OCI-M2 (cell line): ENCODE measurements around the gene SUCNR1.
A peak's percentile ranks its signal among the peaks of the same experiment; 100 is the strongest.
"Not testable (repeated sequence)": the region's sequence is repeated elsewhere in the genome, so short reads cannot be mapped to it uniquely, and the experiment has no call there.

Source experiments
- DNase-seq: peaks from one replicate; lab custom pipeline; 2025; ENCODE audit not compliant: unreplicated experiment; lab: John Stamatoyannopoulos, UW

Gene SUCNR1, protein sequence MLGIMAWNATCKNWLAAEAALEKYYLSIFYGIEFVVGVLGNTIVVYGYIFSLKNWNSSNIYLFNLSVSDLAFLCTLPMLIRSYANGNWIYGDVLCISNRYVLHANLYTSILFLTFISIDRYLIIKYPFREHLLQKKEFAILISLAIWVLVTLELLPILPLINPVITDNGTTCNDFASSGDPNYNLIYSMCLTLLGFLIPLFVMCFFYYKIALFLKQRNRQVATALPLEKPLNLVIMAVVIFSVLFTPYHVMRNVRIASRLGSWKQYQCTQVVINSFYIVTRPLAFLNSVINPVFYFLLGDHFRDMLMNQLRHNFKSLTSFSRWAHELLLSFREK

DNA sequence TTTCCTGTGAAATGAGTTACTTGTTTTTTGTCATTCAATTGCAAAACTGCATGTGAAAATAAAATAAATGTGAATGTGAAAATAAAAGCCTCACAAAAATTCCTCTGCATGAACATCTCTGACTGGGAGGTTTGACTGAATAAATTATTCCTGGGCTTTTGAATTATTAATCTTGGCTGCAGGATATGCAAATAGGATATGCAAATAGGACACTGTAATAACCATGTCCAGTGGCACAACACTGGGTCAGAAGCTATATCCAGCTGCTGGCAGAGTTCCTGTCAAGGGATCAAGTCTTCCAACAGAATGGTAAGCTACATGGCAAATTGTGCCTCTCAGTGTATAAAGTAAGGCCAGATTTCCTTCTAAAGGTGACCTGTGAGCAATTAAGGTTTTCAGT lies at the start of gene SUCNR1:
Gene SUCNR1, plus strand, starts transcription at position 246 of the 400 bp plus-strand sequence. CDS start 6,250 bp downstream, outside the sequence.
- DNase-seq = no peak

DNA sequence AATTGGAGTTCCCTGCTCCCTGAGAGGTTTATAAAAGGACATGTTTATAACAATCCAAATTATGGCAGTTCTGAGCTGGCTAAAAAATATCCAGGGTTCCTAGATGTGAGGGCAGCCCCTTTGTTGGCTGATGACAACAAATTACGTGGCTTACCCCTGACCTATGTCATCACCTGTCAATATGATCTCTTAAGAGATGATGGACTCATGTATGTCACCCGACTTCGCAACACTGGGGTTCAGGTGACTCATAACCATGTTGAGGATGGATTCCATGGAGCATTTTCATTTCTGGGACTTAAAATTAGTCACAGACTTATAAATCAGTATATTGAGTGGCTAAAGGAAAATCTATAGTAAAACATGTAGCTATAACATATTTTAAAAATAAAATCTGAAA lies 45.6 kb upstream of the SUCNR1 start:
- no peak for DNase-seq

DNA sequence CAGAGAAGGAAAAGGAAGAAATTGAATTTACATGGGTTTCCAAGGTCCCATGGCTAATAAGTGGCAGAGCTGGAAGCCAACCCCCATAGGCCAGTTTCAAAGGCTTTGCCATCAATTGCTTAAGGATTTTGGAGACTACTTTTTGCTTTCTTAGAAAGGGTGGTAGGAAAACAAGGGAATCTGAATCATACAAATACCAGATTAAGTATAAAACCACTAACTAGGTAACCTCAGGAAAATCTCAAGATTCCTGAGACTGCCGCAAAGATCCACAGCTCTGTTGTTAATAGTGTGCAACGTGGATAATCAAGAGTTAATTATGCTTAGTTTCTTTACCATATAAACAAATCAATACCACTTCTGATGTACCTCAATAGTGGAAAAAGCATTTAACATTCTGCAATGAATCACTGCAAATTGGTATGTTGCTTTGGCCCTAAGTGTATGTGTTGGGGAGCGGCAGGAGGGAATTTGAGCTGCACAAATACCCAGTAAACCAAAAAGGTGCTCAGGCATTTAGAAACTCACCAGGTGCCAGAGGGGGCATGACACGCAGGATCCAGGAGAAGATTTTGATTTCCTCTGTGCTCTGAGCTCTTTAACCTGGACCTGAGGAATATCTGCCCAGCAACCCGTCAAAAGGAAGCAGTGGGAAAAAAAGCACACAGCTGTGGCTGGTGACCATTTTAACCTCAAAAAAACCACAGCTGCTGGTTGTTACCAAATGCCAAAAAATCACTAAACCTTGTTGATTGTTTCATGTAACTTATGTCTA lies 37.5 kb upstream of the SUCNR1 start:
- DNase-seq = no peak

DNA sequence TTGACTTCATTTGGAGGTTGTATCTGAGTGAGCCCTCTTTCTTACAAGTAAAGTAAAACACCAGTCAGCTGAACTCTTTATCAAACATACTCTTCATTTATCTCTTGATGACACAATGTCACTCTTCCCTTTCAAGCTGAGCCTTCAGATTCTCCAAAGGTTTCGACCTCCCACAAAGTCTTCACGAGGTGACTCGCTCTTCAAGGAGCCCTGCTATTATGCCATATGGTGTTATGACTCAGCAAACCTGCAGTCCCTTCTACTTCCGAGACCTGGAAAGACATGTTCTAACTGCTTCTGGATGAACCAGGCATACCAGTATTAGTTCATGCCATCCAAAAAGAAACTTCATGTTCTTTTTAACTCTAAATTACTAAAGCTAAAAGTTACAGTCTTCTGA lies 36.4 kb upstream of the SUCNR1 start:
- peak; percentile 25 for DNase-seq

DNA sequence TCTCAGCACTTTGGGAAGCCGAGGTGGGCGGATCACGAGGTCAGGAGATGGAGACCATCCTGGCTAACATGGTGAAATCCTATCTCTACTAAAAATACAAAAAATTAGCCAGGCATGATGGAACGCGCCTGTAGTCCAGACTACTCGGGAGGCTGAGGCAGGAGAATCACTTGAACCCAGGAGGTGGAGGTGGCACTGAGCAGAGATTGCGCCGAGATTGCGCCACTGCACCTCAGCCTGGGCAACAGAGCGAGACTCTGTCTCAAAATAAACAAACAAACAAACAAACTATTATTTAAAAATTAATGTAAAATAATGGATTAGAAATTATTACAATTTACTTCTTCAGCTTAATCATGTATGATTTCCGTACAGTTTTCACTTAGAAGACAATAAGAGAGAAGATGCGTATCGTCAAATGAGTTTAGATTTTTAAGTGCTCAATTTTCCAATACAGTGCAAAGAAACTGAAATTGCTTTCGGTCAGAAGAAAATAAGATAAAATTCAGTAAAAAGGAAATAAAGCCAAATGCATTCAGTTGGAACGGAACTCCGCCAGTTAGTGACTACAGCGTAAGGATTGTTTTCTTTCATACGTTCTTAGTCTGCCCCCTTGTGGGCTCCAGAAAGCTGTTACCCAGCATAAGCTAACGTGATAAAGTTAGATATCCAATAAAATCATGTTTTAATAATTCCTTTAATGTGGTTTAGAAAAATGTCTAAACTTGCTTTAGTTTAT lies 34.7 kb upstream of the SUCNR1 start:
- DNase-seq = peak; percentile 20

DNA sequence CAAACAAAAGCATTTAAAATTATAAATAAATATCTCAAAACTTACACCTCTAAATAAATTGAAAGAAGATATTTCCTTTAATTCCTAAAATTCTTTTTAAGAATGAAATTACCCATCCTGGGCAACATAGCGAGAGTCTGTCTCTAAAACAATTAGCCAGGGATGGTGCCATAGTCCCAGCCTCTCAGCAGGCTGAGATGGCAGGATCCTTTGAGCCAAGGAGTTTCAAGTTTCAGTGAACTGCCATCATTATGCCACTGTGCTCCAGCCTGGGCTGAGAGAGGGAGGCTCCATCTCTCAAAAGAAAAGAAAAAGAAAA lies 34.2 kb upstream of the SUCNR1 start:
- no peak for DNase-seq

DNA sequence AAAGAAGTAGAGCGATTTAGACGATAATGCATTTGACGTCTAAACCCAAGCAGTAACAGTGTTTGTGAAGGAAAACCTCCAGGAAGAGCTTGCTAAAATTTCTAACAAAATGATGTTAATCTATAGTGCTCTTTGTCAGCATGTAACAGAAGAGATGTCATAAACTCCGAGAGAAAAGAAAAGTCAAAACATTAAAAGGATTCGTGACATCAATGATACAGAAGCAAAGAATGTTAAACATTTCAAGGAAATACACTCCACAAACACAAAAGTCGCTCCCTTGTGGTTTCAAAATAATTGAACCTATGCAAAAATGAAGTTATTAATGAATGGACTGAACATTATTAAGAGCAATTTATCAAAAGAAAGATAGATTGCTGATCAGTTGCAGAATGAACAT lies 31.6 kb upstream of the SUCNR1 start:
- DNase-seq = no peak

DNA sequence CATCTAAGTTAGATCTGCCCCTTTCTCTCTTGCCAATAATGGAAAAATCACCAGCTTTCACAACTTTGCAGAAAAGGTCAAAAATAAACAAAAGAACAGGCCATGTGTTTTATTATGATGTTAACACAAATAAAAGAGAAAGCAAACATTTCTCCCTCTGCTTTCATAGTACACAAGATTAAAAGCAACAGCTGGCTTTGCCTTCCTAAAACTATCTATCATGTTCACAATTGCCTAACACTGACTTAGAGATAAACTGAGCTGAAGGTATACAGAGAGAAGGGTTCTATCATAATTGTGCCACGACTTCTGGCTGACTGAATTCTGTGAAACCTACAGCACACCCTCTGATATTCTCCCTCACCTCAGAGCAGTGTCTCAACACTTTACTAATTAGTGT lies 30.2 kb upstream of the SUCNR1 start:
- DNase-seq = no peak

DNA sequence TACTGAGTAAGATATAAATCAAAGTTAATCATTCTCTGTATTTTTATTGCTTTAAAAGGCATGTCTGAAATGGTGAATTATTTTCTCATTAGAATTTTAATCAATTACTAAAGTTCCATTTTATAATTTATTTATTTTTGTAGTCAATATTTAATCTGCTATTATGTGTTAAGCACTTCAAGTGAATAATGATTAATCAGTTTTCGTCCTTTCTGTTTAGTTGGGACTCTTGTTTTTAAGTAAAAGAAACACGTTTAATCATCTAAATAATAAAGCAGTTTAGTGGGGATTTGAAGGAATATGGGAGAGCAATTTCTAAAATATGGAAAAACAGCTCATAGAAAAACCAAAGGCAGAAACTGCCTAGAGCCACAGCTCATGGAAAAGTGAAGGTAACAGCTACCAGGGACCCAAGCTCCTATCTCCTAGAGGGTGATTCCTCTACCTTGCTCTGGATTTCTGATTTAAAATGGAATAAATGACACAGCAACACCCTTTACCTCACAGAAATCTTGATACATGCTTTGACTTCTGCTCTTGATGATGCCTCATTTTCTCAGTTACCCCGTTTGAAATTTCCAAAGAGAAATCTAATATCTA lies 28.0 kb upstream of the SUCNR1 start:
- no peak for DNase-seq

DNA sequence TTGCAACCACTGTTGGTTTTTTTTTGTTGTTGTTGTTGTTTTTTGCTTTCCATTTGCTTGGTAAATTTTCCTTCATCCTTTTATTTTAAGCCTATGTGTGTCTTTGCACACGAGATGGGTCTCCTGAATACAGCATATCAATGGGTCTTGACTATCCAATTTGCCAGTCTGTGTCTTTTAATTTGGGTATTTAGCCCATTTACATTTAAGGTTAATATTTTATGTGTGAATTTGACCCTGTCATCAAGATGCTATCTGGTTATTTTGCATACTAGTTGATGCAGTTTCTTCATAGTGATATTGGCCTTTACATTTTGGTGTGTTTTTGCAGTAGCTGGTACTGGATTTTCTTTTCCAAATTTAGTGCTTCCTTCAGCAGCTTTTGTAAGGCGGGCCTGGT lies 23.4 kb upstream of the SUCNR1 start:
- DNase-seq = not testable (repeated sequence)

DNA sequence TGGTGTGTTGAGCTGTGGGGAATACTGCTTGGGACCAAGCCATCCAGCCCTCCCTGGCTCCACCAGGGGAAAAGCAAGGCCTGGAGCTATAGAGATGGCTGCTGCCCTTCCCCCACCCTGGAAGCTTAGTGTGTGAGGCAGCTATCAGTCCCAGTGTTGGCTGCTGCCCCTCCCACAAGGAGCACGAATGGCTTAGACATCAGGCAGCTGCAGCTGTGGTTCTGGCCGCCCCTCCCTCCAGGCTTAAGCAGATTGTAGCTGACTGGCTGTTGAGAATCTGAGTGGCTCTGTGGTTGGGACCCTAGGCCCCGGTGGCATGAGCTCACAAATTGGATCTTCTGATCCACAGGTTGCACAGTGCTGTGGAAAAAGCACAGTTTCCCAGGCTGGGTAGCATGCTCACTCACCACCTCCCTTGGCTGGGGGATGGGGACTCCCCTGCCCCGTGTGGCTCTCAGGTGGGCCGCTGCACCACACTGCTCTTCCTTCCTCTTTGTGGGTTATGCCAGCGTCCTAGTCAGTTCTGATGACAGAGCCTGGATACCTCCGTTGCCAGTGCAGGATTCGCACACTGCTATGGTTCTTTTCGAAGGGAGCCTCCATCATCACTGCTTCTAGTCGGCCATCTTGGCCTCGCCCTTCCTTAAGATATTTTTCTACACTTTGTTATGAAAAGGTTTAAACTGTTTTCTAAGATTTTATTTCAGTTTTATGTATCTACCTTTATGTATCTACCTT lies 21.2 kb upstream of the SUCNR1 start:
- no peak for DNase-seq

DNA sequence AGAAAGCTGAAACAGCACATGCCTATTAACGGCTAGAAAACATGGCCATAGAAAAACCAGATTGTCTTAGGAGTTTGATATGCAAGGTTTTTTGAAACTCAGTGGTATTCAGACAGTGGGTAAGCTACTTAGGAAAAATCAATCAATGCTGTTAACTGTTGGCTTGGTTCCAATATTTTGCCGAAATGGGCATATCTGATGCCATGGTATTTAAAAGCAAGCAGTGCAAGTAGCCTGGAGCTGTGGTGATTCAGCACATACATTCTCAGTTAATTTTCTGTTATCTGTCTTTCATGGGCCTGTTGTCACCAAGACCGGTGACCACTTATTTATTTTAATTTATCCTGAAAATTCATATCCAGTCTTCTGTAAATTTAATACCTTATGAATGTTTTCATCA lies 17.3 kb upstream of the SUCNR1 start:
- no peak for DNase-seq

DNA sequence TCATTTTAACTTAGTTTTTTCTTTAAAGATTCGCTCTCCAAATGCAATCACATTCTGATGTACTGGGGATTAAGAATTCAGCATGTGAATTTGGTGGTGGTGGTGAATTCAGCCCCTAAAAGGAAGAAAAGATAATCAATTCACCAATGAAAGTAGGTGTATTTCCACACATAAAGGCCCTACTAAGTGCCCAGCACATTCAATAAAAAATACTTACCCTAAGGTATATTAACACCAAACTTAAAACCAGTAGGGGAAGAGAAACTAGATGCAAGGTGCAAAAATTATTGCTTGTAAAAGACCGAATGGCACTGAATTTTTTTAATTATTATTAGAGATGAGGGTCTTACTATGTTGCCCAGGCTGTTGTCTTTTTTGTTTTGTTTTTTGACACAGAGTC lies 16.8 kb upstream of the SUCNR1 start:
- DNase-seq = no peak

DNA sequence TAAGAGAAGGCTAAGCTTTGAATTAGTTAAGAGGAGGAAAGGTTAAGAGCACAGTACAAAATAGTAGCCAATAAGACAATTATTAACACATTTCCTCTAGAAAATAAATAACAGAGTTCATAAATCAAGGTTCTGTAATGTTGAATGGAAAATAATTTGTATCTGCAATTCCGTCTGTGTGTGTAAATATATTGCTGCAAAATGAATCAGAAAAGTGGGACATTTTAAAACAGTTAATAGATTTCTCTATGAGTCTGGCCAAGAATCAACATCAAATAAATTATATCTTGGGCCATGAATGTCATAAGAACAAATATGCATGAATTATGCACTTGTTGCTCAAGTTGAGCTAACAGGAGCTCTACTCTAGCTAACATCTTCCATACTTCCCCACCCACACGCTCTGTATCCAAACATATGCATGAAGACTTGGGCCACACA lies 14.2 kb upstream of the SUCNR1 start:
- DNase-seq = no peak

DNA sequence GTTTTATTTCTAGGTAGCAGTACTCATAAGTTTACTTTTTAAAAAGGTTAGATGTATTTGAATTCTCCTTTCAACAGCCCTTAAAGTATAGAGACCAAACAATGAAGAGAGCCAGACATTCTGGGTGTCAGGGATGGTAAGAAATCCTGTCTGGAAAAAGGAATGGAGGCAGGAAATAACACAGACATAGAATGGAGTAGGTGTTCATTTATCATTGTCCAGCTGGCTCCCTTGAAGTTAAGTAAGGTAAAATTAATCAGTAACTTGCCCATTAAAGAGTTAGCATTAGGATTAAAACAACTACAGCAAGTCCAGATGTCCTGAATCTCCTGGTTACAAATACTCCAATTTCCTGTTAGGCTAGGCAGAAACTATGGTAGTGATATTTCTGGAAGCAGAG lies 13.5 kb upstream of the SUCNR1 start:
- DNase-seq = no peak

DNA sequence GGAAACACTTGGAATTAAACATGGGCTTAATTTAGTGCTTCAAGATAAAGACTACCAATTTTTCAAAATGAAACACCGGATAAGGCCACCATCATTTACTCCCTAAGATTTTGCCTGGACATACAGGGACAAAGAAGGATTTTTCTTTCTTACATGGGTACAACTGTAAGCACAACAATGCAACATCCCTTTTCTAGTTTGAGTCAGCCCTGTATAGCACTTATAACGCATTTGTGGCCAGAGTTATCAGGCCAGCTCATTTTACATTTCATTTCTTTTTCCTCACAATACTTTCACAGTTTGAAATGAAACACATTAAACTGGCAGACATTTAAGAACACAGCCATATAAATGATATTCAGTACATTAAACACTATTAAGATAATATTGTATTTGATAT lies 9.8 kb upstream of the SUCNR1 start:
- no peak for DNase-seq

DNA sequence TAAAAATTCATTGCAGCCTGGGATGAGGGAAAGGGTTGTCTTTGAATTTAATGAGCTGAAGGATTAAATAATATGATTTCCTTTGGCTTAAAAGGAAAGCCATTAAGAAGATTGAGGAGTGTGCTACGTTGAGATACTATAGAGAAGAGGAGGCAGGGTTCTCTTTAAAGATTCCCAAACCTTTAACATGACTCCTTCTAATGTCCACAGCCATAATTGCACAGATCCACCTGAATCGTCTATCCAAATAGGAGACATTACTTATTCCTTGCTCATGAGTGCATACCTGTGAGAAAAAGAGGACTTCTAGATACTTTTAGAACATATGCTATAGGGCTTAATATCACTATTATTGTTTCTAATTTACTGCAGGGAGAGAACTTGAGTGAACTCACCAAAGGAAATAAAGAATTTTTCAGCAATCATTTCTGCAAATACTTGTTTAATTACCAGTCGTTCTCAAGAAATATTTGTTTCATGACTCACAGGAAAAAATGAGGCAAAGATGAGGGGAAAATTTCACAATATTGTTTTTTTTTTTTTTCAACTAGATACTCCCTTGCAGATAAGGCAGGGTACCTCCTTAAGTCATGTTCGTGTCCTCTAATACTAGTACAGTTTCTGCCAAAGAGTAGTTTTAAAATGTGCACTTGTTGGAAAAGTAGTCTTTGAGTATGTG lies 8.9 kb upstream of the SUCNR1 start:
- DNase-seq = no peak

DNA sequence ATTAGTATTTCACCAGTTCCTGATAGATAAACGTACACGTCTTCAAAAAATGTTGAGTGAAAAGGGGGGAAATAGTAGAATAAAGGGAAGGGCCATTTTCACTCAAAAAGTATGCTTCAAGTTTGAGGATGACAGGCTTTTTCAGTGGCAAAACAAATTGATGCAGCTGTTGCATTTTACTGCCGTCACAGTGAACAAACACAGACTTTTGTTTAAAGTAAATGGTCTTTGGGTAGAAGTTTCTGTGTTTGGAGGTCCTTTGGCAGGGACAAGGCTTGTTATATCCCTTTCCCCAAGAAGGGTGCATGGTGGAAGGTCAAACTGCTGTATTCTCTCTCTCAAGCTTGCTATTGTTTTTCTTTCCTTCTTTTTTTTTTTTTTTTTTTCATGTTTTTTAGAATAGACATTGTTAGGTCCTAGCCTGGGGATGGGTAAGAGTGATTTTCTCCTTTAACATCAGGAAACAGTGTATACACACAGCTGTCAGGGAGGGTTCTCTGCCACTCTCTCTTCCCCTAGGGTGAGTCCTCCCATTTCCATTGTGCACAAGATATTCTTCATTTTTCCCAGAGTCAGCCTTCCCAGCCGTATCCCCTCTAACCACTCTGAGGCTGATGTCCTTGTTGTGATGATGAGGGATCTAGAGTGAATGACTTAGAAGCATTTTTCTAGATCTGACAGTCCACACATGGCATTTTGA lies 6.6 kb upstream of the SUCNR1 start:
- no peak for DNase-seq

DNA sequence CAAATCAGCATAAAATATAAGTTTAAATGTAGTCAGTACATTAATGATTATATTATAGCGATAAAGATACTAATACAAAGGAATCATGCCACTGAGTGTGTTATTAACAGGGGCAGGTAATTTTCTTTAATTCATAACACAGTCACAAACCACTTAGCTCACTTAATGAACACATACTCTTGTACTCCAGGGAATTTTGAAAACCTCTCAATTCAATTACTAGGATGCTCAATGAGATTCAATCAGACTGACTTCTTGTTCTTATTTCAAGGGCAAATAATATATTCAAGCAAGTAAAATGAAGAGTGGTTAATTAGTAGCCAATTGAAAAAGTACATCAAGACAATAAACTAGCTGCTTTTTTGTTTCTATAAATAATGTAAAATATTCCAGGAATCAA lies 5.8 kb upstream of the SUCNR1 start:
- DNase-seq = no peak

DNA sequence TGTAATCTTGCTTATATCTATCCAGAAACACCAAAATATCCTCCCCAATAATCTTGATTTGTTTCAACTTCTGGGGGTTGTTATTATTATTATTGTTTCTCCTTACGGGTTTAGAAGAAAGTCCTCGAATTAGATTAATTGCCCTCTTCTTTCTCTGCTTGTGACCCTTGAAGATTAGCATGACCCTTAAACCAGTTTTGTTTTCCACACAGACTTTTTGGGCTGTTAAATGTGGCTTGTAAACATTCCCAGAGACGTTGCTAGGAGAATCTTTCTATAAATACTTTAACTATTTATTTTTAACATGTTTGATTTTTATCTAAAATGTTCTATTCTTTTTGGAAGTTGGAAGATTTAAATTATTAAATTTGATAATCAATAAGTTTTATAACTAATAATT lies 4.3 kb upstream of the SUCNR1 start:
- DNase-seq = no peak
